ENCODE results near the gene LYZL1.

- TF ChIP-seq CTCF (IDR thresholded peaks at IDR 0.05) = no peak
- no peak for TF ChIP-seq POLR2A (IDR thresholded peaks at IDR 0.05)
Observed at GRCh38 chr10:29246449-29246848, 42.4 kb upstream of the LYZL1 start.
